ENCODE results near the gene C11orf21.
A peak's percentile ranks its signal among the peaks of the same experiment; 100 is the strongest.

The C11orf21 gene

GRCh38 chr11:2331404-2331803 is 29.7 kb upstream of the C11orf21 start:
- intact Hi-C loops (cut with DNase I; ENCODE audit: low total_unique reads): no loop called here

GRCh38 chr11:2330696-2331095 is 29.0 kb upstream of the C11orf21 start:
- peak in 1 of 2 donors; percentile 7 for DNase-seq
- Histone ChIP-seq H3K27ac (no peak overlapping the region), H3K4me1 (no peaks in the 10 kb centered on the region), H3K36me3 (no peaks in the 10 kb centered on the region), H3K9me3 (no peaks in the 10 kb centered on the region), H3K27me3 (no peaks in the 10 kb centered on the region), H3K4me3 (no peak overlapping the region)
- TF ChIP-seq, protein P1, sequence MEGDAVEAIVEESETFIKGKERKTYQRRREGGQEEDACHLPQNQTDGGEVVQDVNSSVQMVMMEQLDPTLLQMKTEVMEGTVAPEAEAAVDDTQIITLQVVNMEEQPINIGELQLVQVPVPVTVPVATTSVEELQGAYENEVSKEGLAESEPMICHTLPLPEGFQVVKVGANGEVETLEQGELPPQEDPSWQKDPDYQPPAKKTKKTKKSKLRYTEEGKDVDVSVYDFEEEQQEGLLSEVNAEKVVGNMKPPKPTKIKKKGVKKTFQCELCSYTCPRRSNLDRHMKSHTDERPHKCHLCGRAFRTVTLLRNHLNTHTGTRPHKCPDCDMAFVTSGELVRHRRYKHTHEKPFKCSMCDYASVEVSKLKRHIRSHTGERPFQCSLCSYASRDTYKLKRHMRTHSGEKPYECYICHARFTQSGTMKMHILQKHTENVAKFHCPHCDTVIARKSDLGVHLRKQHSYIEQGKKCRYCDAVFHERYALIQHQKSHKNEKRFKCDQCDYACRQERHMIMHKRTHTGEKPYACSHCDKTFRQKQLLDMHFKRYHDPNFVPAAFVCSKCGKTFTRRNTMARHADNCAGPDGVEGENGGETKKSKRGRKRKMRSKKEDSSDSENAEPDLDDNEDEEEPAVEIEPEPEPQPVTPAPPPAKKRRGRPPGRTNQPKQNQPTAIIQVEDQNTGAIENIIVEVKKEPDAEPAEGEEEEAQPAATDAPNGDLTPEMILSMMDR (IDR thresholded peaks at IDR 0.05): no peak
- intact Hi-C loops (cut with DNase I; ENCODE audit: low total_unique reads): no loop called here

More at GRCh38 chr11:2331404-2331803, 29.7 kb upstream of the C11orf21 start:
- TF ChIP-seq, protein P1 (IDR thresholded peaks at IDR 0.05): no peak
- Histone ChIP-seq H3K27me3 (no peaks in the 10 kb centered on the region), H3K36me3 (no peaks in the 10 kb centered on the region), H3K27ac (no peak overlapping the region), H3K4me3 (no peak overlapping the region), H3K4me1 (no peaks in the 10 kb centered on the region), H3K9me3 (no peaks in the 10 kb centered on the region)
- no peak for DNase-seq

DNA sequence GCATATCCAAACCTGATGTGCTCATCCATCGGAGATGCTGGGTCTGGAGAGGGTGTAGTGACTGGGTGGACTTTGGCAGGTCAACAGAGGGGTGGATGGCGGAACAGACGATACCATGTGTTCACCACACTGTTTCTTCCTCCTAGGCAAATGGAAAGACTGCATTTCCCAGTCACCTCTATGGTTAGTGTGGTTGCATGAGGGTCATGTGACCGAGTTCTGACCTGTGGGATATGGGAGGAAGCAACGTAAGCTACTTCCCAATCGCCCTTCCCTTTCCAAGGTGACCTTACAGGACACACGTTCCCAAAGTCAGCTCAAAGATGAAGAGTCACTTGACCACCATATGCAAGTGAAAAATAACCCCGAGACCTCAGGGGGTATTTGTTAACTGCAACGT is 27.8 kb upstream of the C11orf21 start:
- H3K9me3 ChIP-seq: no peaks in the 10 kb centered on the region
- no peak overlapping the region for H3K4me3 ChIP-seq
- DNase-seq: no peak
- no peaks in the 10 kb centered on the region for H3K4me1 ChIP-seq
- intact Hi-C loops (cut with DNase I; ENCODE audit: low total_unique reads): no loop called here
- no peaks in the 10 kb centered on the region for H3K36me3 ChIP-seq
- no peak overlapping the region for H3K27ac ChIP-seq
- no peaks in the 10 kb centered on the region for H3K27me3 ChIP-seq
- TF ChIP-seq, protein P1 (IDR thresholded peaks at IDR 0.05): no peak

GRCh38 chr11:2328656-2329354 is 27.1 kb upstream of the C11orf21 start:
- Histone ChIP-seq H3K4me1 (no peaks in the 10 kb centered on the region), H3K27ac (no peak overlapping the region), H3K36me3 (no peaks in the 10 kb centered on the region), H3K4me3 (no peak overlapping the region), H3K27me3 (no peaks in the 10 kb centered on the region), H3K9me3 (no peaks in the 10 kb centered on the region)
- TF ChIP-seq, protein P1 (IDR thresholded peaks at IDR 0.05): no peak
- intact Hi-C loops (cut with DNase I; ENCODE audit: low total_unique reads): no loop called here
- DNase-seq: no peak

- no peaks in the 10 kb centered on the region for H3K9me3 ChIP-seq
These were observed 26.3 kb upstream of the C11orf21 start for GRCh38 chr11:2328021-2328420.

More at GRCh38 chr11:2328021-2328420, 26.3 kb upstream of the C11orf21 start:
- DNase-seq: no peak
- Histone ChIP-seq H3K36me3 (no peaks in the 10 kb centered on the region), H3K4me3 (no peak overlapping the region), H3K27me3 (no peaks in the 10 kb centered on the region), H3K4me1 (no peaks in the 10 kb centered on the region), H3K27ac (no peak overlapping the region)
- intact Hi-C loops (cut with DNase I; ENCODE audit: low total_unique reads): no loop called here
- TF ChIP-seq, protein P1 (IDR thresholded peaks at IDR 0.05): no peak
